Measurements from ENCODE around the gene TMEM37. TPM values are rescaled to one million over a fixed set of nuclear protein-coding genes. Genes with fewer than 3 reads are reported as not detected.

The TMEM37 gene
- total and polyA plus RNA-seq, 9 of the 15 experiments (the other 6 are each of a cell fraction or from before 2014, with no cell fraction given): 0.03 to 0.64 (median 0.31) TPM; not detected in 1

DNA sequence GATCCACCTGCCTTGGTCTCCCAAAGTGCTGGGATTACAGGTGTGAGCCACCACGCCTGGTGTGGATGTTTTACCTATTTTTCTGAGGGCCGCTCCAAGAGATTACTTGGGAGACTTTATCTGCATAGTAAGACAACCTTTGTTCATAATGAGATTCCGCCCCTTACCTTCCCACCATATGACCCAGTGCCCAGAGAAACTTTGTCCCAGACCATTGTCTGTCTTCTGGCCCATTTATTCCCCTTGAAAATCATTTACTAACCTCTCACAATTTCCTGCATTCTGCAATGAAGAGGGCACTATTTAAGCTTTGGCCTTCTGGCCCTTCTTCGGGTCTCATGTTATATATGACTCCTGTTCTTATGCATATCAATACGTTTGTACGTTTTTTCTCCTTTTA lies 13.7 kb upstream of the TMEM37 start (continued):
- TF ChIP-seq ZBTB9 (CRISPR knock-in tag; IDR thresholded peaks at IDR 0.05): no peak
- TF ChIP-seq, protein P1, sequence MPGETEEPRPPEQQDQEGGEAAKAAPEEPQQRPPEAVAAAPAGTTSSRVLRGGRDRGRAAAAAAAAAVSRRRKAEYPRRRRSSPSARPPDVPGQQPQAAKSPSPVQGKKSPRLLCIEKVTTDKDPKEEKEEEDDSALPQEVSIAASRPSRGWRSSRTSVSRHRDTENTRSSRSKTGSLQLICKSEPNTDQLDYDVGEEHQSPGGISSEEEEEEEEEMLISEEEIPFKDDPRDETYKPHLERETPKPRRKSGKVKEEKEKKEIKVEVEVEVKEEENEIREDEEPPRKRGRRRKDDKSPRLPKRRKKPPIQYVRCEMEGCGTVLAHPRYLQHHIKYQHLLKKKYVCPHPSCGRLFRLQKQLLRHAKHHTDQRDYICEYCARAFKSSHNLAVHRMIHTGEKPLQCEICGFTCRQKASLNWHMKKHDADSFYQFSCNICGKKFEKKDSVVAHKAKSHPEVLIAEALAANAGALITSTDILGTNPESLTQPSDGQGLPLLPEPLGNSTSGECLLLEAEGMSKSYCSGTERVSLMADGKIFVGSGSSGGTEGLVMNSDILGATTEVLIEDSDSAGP (CRISPR knock-in tag; IDR thresholded peaks at IDR 0.05): no peak
- no peak for TF ChIP-seq HNRNPUL1 (IDR thresholded peaks at IDR 0.05; ENCODE audit: low read length)
- TF ChIP-seq, protein P2, sequence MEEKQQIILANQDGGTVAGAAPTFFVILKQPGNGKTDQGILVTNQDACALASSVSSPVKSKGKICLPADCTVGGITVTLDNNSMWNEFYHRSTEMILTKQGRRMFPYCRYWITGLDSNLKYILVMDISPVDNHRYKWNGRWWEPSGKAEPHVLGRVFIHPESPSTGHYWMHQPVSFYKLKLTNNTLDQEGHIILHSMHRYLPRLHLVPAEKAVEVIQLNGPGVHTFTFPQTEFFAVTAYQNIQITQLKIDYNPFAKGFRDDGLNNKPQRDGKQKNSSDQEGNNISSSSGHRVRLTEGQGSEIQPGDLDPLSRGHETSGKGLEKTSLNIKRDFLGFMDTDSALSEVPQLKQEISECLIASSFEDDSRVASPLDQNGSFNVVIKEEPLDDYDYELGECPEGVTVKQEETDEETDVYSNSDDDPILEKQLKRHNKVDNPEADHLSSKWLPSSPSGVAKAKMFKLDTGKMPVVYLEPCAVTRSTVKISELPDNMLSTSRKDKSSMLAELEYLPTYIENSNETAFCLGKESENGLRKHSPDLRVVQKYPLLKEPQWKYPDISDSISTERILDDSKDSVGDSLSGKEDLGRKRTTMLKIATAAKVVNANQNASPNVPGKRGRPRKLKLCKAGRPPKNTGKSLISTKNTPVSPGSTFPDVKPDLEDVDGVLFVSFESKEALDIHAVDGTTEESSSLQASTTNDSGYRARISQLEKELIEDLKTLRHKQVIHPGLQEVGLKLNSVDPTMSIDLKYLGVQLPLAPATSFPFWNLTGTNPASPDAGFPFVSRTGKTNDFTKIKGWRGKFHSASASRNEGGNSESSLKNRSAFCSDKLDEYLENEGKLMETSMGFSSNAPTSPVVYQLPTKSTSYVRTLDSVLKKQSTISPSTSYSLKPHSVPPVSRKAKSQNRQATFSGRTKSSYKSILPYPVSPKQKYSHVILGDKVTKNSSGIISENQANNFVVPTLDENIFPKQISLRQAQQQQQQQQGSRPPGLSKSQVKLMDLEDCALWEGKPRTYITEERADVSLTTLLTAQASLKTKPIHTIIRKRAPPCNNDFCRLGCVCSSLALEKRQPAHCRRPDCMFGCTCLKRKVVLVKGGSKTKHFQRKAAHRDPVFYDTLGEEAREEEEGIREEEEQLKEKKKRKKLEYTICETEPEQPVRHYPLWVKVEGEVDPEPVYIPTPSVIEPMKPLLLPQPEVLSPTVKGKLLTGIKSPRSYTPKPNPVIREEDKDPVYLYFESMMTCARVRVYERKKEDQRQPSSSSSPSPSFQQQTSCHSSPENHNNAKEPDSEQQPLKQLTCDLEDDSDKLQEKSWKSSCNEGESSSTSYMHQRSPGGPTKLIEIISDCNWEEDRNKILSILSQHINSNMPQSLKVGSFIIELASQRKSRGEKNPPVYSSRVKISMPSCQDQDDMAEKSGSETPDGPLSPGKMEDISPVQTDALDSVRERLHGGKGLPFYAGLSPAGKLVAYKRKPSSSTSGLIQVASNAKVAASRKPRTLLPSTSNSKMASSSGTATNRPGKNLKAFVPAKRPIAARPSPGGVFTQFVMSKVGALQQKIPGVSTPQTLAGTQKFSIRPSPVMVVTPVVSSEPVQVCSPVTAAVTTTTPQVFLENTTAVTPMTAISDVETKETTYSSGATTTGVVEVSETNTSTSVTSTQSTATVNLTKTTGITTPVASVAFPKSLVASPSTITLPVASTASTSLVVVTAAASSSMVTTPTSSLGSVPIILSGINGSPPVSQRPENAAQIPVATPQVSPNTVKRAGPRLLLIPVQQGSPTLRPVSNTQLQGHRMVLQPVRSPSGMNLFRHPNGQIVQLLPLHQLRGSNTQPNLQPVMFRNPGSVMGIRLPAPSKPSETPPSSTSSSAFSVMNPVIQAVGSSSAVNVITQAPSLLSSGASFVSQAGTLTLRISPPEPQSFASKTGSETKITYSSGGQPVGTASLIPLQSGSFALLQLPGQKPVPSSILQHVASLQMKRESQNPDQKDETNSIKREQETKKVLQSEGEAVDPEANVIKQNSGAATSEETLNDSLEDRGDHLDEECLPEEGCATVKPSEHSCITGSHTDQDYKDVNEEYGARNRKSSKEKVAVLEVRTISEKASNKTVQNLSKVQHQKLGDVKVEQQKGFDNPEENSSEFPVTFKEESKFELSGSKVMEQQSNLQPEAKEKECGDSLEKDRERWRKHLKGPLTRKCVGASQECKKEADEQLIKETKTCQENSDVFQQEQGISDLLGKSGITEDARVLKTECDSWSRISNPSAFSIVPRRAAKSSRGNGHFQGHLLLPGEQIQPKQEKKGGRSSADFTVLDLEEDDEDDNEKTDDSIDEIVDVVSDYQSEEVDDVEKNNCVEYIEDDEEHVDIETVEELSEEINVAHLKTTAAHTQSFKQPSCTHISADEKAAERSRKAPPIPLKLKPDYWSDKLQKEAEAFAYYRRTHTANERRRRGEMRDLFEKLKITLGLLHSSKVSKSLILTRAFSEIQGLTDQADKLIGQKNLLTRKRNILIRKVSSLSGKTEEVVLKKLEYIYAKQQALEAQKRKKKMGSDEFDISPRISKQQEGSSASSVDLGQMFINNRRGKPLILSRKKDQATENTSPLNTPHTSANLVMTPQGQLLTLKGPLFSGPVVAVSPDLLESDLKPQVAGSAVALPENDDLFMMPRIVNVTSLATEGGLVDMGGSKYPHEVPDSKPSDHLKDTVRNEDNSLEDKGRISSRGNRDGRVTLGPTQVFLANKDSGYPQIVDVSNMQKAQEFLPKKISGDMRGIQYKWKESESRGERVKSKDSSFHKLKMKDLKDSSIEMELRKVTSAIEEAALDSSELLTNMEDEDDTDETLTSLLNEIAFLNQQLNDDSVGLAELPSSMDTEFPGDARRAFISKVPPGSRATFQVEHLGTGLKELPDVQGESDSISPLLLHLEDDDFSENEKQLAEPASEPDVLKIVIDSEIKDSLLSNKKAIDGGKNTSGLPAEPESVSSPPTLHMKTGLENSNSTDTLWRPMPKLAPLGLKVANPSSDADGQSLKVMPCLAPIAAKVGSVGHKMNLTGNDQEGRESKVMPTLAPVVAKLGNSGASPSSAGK (IDR thresholded peaks at IDR 0.05): no peak
- TF ChIP-seq, protein P3, sequence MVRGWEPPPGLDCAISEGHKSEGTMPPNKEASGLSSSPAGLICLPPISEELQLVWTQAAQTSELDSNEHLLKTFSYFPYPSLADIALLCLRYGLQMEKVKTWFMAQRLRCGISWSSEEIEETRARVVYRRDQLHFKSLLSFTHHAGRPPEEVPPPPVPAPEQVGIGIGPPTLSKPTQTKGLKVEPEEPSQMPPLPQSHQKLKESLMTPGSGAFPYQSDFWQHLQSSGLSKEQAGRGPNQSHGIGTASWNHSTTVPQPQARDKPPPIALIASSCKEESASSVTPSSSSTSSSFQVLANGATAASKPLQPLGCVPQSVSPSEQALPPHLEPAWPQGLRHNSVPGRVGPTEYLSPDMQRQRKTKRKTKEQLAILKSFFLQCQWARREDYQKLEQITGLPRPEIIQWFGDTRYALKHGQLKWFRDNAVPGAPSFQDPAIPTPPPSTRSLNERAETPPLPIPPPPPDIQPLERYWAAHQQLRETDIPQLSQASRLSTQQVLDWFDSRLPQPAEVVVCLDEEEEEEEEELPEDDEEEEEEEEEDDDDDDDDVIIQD (CRISPR knock-in tag; IDR thresholded peaks at IDR 0.05): no peak

All from K562 (cell line).